H1 (cell line): Measurements from ENCODE around the gene RPUSD4. TPM values are rescaled to one million over a fixed set of nuclear protein-coding genes. Genes with fewer than 3 reads are reported as not detected.

Source experiments
- CTCF ChIA-PET: fragments of 300-600 bp; sonication (Branson Sonifier 250); formaldehyde crosslinking; loops from one replicate; lab custom pipeline; 2021; ENCODE audit not compliant: partially characterized antibody; lab: Charles Lee
- POLR2A ChIA-PET: fragments of 300-600 bp; sonication (Branson Sonifier 250); formaldehyde crosslinking; loops from one replicate; lab custom pipeline; 2021; ENCODE audit warnings: inconsistent platforms; ENCODE audit not compliant: partially characterized antibody; lab: Charles Lee
- DNase-seq, 2 experiments: peaks; one replicate each; pipeline versions ENCODE4 v3.0.0 to v3.0.0-alpha.2; 2010 to 2022; ENCODE audit warnings: low spot score in 2 of 2, low read depth in 1 of 2, mixed read lengths in 1 of 2
- FAIRE-seq: peaks from 2 replicates; lab custom pipeline; 2011; peaks lifted over from hg19 to GRCh38; lab: Jason Lieb, UNC
- H2AFZ ChIP-seq: 2 replicates; pipeline ENCODE4 v1.8.1; 2012; ENCODE audit warnings: low read length, inconsistent platforms
- H2AK5ac ChIP-seq: 2 replicates; pipeline ENCODE4 v1.6.1; 2013; ENCODE audit warnings: low read depth, low read length
- H2BK120ac ChIP-seq: replicated peaks from 2 replicates; pipeline ENCODE3; 2013; ENCODE audit warnings: low read depth, low read length, inconsistent platforms
- H2BK12ac ChIP-seq: 2 replicates; pipeline ENCODE4 v1.6.1; 2013; ENCODE audit warnings: low read depth, low read length
- H2BK15ac ChIP-seq: 2 replicates; pipeline ENCODE4 v1.6.1; 2013; ENCODE audit warnings: low read length
- H2BK20ac ChIP-seq: 2 replicates; pipeline ENCODE4 v1.6.1; 2013; ENCODE audit warnings: low read length
- H2BK5ac ChIP-seq: 2 replicates; pipeline ENCODE4 v1.6.1; 2013; ENCODE audit warnings: low read depth, low read length
- H3K14ac ChIP-seq: 2 replicates; pipeline ENCODE4 v1.6.1; 2013; ENCODE audit warnings: inconsistent platforms; ENCODE audit not compliant: insufficient read length
- H3K18ac ChIP-seq: 2 replicates; pipeline ENCODE4 v1.6.1; 2013; ENCODE audit warnings: low read length; ENCODE audit errors: extremely low read depth
- H3K23ac ChIP-seq: 2 replicates; pipeline ENCODE4 v1.6.1; 2013; ENCODE audit warnings: inconsistent platforms; ENCODE audit not compliant: insufficient read length
- H3K23me2 ChIP-seq: 2 replicates; pipeline ENCODE4 v1.6.1; 2013; ENCODE audit warnings: low read depth, low read length
- H3K27ac ChIP-seq: 2 replicates; pipeline ENCODE4 v1.6.1; 2011; ENCODE audit warnings: low read depth, low read length, inconsistent platforms
- H3K27me3 ChIP-seq, 4 experiments: replicated peaks in 1 of 4; 1 replicate in 1 of 4; 2 replicates in 3 of 4; pipeline versions ENCODE4 v1.6.1 to v1.8.1; 2011 to 2013; ENCODE audit warnings: low read length in 3 of 4, mild to moderate bottlenecking in 3 of 4, inconsistent platforms in 2 of 4, mixed read lengths in 2 of 4, moderate library complexity in 1 of 4; ENCODE audit not compliant: control insufficient read depth in 3 of 4, insufficient read depth in 3 of 4; ENCODE audit errors: extremely low read depth in 1 of 4
- H3K36me3 ChIP-seq, 4 experiments: 2 replicates each; pipeline versions ENCODE4 v1.6.1 to v1.8.1; 2011 to 2013; ENCODE audit warnings: mild to moderate bottlenecking in 4 of 4, low read length in 3 of 4, moderate library complexity in 2 of 4, control low read depth in 1 of 4, inconsistent platforms in 1 of 4; ENCODE audit not compliant: insufficient read depth in 4 of 4, control insufficient read depth in 2 of 4
- H3K4ac ChIP-seq: replicated peaks from 2 replicates; pipeline ENCODE3; 2013; ENCODE audit warnings: low read length, low read depth, mixed read lengths, inconsistent platforms; ENCODE audit not compliant: insufficient read length
- H3K4me1 ChIP-seq, 4 experiments: replicated peaks in 1 of 4; 1 replicate in 1 of 4; 2 replicates in 3 of 4; pipeline versions ENCODE4 v1.6.1 to v1.8.1; 2011 to 2013; ENCODE audit warnings: low read length in 3 of 4, inconsistent platforms in 2 of 4, mixed read lengths in 1 of 4; ENCODE audit not compliant: insufficient read depth in 4 of 4, control insufficient read depth in 3 of 4
- H3K4me2 ChIP-seq, 2 experiments: 2 replicates each; pipeline versions ENCODE4 v1.6.1 to v1.8.1; 2011 to 2013; ENCODE audit warnings: low read depth in 2 of 2, low read length in 2 of 2, control low read depth in 1 of 2, inconsistent platforms in 1 of 2, mild to moderate bottlenecking in 1 of 2; ENCODE audit not compliant: insufficient read depth in 1 of 2
- H3K4me3 ChIP-seq, 4 experiments: fragments of 200-600, 300-600 bp in 1 of 4; sonication (generic), shearing (Covaris generic), sonication (Bioruptor Twin) in 1 of 4; 2 replicates each; pipeline versions ENCODE4 v1.5.1 to v1.8.1; 2011 to 2016; ENCODE audit warnings: low read length in 4 of 4, low read depth in 3 of 4, control low read depth in 2 of 4, inconsistent platforms in 2 of 4, mild to moderate bottlenecking in 2 of 4, mixed read lengths in 1 of 4, moderate library complexity in 1 of 4; ENCODE audit not compliant: insufficient read depth in 2 of 4; ENCODE audit errors: extremely low read depth in 1 of 4
- H3K56ac ChIP-seq: replicated peaks from 2 replicates; pipeline ENCODE3; 2013; ENCODE audit warnings: low read depth, mild to moderate bottlenecking, mixed read lengths, low read length, inconsistent platforms; ENCODE audit not compliant: insufficient read length
- H3K79me1 ChIP-seq: 2 replicates; pipeline ENCODE4 v1.6.1; 2013; ENCODE audit warnings: low read depth, low read length, control low read depth
- H3K79me2 ChIP-seq, 2 experiments: 2 replicates each; pipeline versions ENCODE4 v1.6.1 to v1.8.1; 2012 to 2013; ENCODE audit warnings: low read length in 2 of 2, mild to moderate bottlenecking in 2 of 2, inconsistent platforms in 1 of 2; ENCODE audit not compliant: insufficient read depth in 2 of 2, control insufficient read depth in 1 of 2
- H3K9ac ChIP-seq, 4 experiments: replicated peaks in 1 of 4; 1 replicate in 1 of 4; 2 replicates in 3 of 4; pipeline versions ENCODE4 v1.6.1 to v1.8.1; 2011 to 2013; ENCODE audit warnings: low read depth in 3 of 4, low read length in 3 of 4, control low read depth in 2 of 4, mild to moderate bottlenecking in 2 of 4, moderate library complexity in 2 of 4, inconsistent platforms in 1 of 4; ENCODE audit errors: extremely low read depth in 1 of 4
- H3K9me3 ChIP-seq, 2 experiments: 2 replicates each; pipeline versions ENCODE4 v1.6.1 to v1.8.1; 2012 to 2013; ENCODE audit warnings: mild to moderate bottlenecking in 2 of 2, moderate library complexity in 2 of 2, control low read depth in 1 of 2, inconsistent platforms in 1 of 2, low read depth in 1 of 2, low read length in 1 of 2, mixed read lengths in 1 of 2; ENCODE audit not compliant: insufficient read depth in 2 of 2
- H4K20me1 ChIP-seq, 2 experiments: replicated peaks in 1 of 2; 2 replicates each; pipeline versions ENCODE3 to v1.8.1; 2011 to 2013; ENCODE audit warnings: inconsistent platforms in 2 of 2, low read length in 2 of 2, mild to moderate bottlenecking in 1 of 2; ENCODE audit not compliant: insufficient read depth in 2 of 2, control insufficient read depth in 1 of 2
- H4K5ac ChIP-seq: 2 replicates; pipeline ENCODE4 v1.6.1; 2013; ENCODE audit warnings: low read length, low read depth, mixed read lengths, inconsistent platforms; ENCODE audit not compliant: insufficient read length
- H4K8ac ChIP-seq: 2 replicates; pipeline ENCODE4 v1.8.0; 2013; ENCODE audit warnings: mild to moderate bottlenecking, moderate library complexity, low read length, inconsistent platforms; ENCODE audit not compliant: insufficient read depth; ENCODE audit errors: extremely low read depth
- H4K91ac ChIP-seq: replicated peaks from 2 replicates; pipeline ENCODE3; 2013; ENCODE audit warnings: low read length, mixed read lengths, inconsistent platforms; ENCODE audit not compliant: insufficient read length
- BACH1 ChIP-seq: IDR thresholded peaks from 2 replicates; pipeline ENCODE4 v1.6.1; 2012; ENCODE audit warnings: low read length, improper control_type of control experiment
- BRCA1 ChIP-seq: IDR thresholded peaks from 2 replicates; pipeline ENCODE4 v1.6.1; 2012; ENCODE audit warnings: low read depth, low read length, improper control_type of control experiment
- CBX5 ChIP-seq: fragments of 300-800, 300-1000 bp; sonication (generic); IDR thresholded peaks from 2 replicates; pipeline ENCODE4 v1.7.1; 2016; ENCODE audit warnings: antibody characterized with exemption, low read length, low read depth
- EGR1 ChIP-seq: IDR thresholded peaks from 2 replicates; pipeline ENCODE4 v1.6.1; 2011; ENCODE audit warnings: low read depth, low read length, borderline replicate concordance
- EP300 ChIP-seq, 2 experiments: IDR thresholded peaks; 1 replicate in 1 of 2; 2 replicates in 1 of 2; pipeline ENCODE4 v1.6.1; 2011 to 2012; ENCODE audit warnings: low read depth in 2 of 2, low read length in 2 of 2, mild to moderate bottlenecking in 2 of 2, borderline replicate concordance in 1 of 2, inconsistent platforms in 1 of 2, moderate library complexity in 1 of 2
- NANOG ChIP-seq: IDR thresholded peaks from 2 replicates; pipeline ENCODE4 v1.6.1; 2011; ENCODE audit warnings: low read length, low read depth, mild to moderate bottlenecking, inconsistent platforms; ENCODE audit not compliant: insufficient read depth, poor library complexity, severe bottlenecking
- NRF1 ChIP-seq: IDR thresholded peaks from 2 replicates; pipeline ENCODE4 v1.6.1; 2011; ENCODE audit warnings: mild to moderate bottlenecking, low read depth, low read length, improper control_type of control experiment
- POLR2A ChIP-seq, 2 experiments: IDR thresholded peaks; 1 replicate in 1 of 2; 2 replicates in 1 of 2; pipeline ENCODE4 v1.6.1; 2011; ENCODE audit warnings: low read depth in 2 of 2, low read length in 2 of 2, mild to moderate bottlenecking in 2 of 2; ENCODE audit errors: control extremely low read depth in 1 of 2
- RAD21 ChIP-seq, 2 experiments: IDR thresholded peaks in 1 of 2; conservative IDR thresholded peaks in 1 of 2; 2 replicates each; pipeline ENCODE4 v1.6.1; 2011; ENCODE audit warnings: low read depth in 2 of 2, low read length in 2 of 2, improper control_type of control experiment in 1 of 2, inconsistent platforms in 1 of 2, mild to moderate bottlenecking in 1 of 2, moderate library complexity in 1 of 2
- RXRA ChIP-seq: IDR thresholded peaks from 2 replicates; pipeline ENCODE4 v1.6.1; 2011; ENCODE audit warnings: low read depth, mild to moderate bottlenecking, low read length, moderate library complexity; ENCODE audit not compliant: insufficient read depth
- SP4 ChIP-seq: IDR thresholded peaks from 2 replicates; pipeline ENCODE4 v1.6.1; 2012; ENCODE audit warnings: low read length, inconsistent platforms
- SRF ChIP-seq: IDR thresholded peaks from 2 replicates; pipeline ENCODE4 v1.6.1; 2011; ENCODE audit warnings: mild to moderate bottlenecking, low read depth, low read length, moderate library complexity
- TEAD4 ChIP-seq: IDR thresholded peaks from 2 replicates; pipeline ENCODE4 v1.6.1; 2012; ENCODE audit warnings: low read depth, low read length, inconsistent platforms, mixed read lengths
- WGBS, 2 experiments: shearing (Covaris generic) in 1 of 2; methylation state at CpG; one replicate each; pipeline versions ENCODE4 v1.1.6 to v1.1.7; 2013 to 2015; ENCODE audit warnings: low lambda C conversion rate in 2 of 2, mixed read lengths in 2 of 2, inconsistent platforms in 1 of 2, low coverage in 1 of 2, missing lambda C conversion rate in 1 of 2; ENCODE audit not compliant: insufficient replicate concordance in 2 of 2, insufficient coverage in 1 of 2, insufficient read length in 1 of 2; ENCODE audit errors: extremely low coverage in 1 of 2, missing lambda C conversion rate in 1 of 2; 5-methylcytosine and 5-hydroxymethylcytosine counted together
- polyA plus RNA-seq, 7 experiments: library from polyadenylated mRNA; depleted of rRNA in 3 of 7; stranded (reverse) in 5 of 7; unstranded in 2 of 7; fragments of >200 nt in 5 of 7; fragments of 200-250 nt in 2 of 7; gene quantifications; 1 replicate in 5 of 7; 2 replicates in 1 of 7; 4 replicates in 1 of 7; pipeline versions ENCODE4 v1.2.1 to v1.2.3, GENCODE V29; 2011 to 2013; ENCODE audit warnings: missing spikeins in 2 of 7, mixed read lengths in 2 of 7
- total RNA-seq: library from RNA; stranded (reverse); fragmentation: NEBNext Ultra II Directional; extraction: Animal tissue kit (Norgen Biotek cat#: 25700); gene quantifications from 2 replicates; pipeline ENCODE4 v1.2.1, GENCODE V29; 2021

Gene RPUSD4
- total and polyA plus RNA-seq, 2 of the 8 experiments (the other 6 are each of a cell fraction or from before 2014, with no cell fraction given) = 36.1 to 50.7 TPM

- Histone ChIP-seq H2BK120ac (no peak overlapping the region), H3K23ac (no peak overlapping the region), H3K56ac (no peak overlapping the region), H3K79me1 (no peaks in the 10 kb centered on the region), H4K91ac (no peak overlapping the region), H2BK12ac (no peak overlapping the region), H3K79me2 (no peaks in the 10 kb centered on the region), H3K4me1 (no peaks in the 10 kb centered on the region), H3K23me2 (no peaks in the 10 kb centered on the region), H3K9me3 (no peaks in the 10 kb centered on the region), H3K27me3 (no peaks in the 10 kb centered on the region), H3K4me3 (no peak overlapping the region), H4K20me1 (peaks cover 0 to 3% of the 10 kb centered on the region in 2 experiments), H2AK5ac (no peak overlapping the region), H3K18ac (no peak overlapping the region), H4K8ac (no peak overlapping the region), H2BK15ac (no peak overlapping the region), H3K27ac (no peak overlapping the region), H2BK5ac (no peak overlapping the region), H2BK20ac (no peak overlapping the region), H3K4me2 (no peak overlapping the region), H3K14ac (no peak overlapping the region), H3K36me3 (peaks cover 7 to 50% (median 33%) of the 10 kb centered on the region in 4 experiments), H2AFZ (no peak overlapping the region), H3K9ac (no peak overlapping the region), H3K4ac (no peak overlapping the region), H4K5ac (no peak overlapping the region)
- ChIA-PET CTCF (no interaction called here), POLR2A (interaction anchor here (1.6 kb wide), 1 partner anchor 10 kb away, joined by 5 read pairs; no protein-coding TSS in a partner anchor)
- WGBS, 2 experiments = 92% methylated on average over 2 of the region's 2 CpGs; no CpG with 5 or more reads in 1 of the 2 experiments
- TF ChIP-seq POLR2A (IDR thresholded peaks at IDR 0.05; ENCODE audit: control extremely low read depth in 1 of 2, low read depth in 2 of 2, low read length in 2 of 2) (no peak), SP4 (no peak), CBX5 (no peak), NANOG (no peak), BRCA1 (no peak), EGR1 (no peak), TEAD4 (no peak), RAD21 (IDR thresholded peaks at IDR 0.05 in 1 of 2, conservative IDR thresholded peaks at IDR 0.05 in 1 of 2; ENCODE audit: low read depth in 2 of 2, low read length in 2 of 2) (no peak), BACH1 (no peak), NRF1 (no peak), EP300 (IDR thresholded peaks at IDR 0.05; ENCODE audit: borderline replicate concordance in 1 of 2, low read depth in 2 of 2, low read length in 2 of 2) (no peak), RXRA (no peak), SRF (no peak)
- DNase-seq = no peak
- no peak for FAIRE-seq
Measured at GRCh38 chr11:126257764-126258163, 46.3 kb upstream of the RPUSD4 start.
